HepG2 (cell line): ENCODE data around the gene RTCA. TPM values are rescaled to one million over a fixed set of nuclear protein-coding genes. Genes with fewer than 3 reads are reported as not detected.

Source experiments
- ARNT ChIP-seq: fragments of 450-650 bp; IDR thresholded peaks from 2 replicates; pipeline ENCODE4 v1.6.1; 2017
- DBP ChIP-seq: sonication (generic); formaldehyde crosslinking; IDR thresholded peaks from 2 replicates; pipeline ENCODE4 v1.4.0; 2020; ENCODE audit warnings: missing genetic modification reagents; ENCODE audit errors: not compliant biosample characterization
- HMG20B ChIP-seq: conservative IDR thresholded peaks from 2 replicates; pipeline ENCODE4 v1.6.1; 2016; ENCODE audit warnings: missing genetic modification reagents, missing compliant biosample characterization
- HOMEZ ChIP-seq: IDR thresholded peaks from 2 replicates; pipeline ENCODE4 v1.6.1; 2016; ENCODE audit warnings: low read depth
- NFIB ChIP-seq: sonication (generic); formaldehyde crosslinking; IDR thresholded peaks from 2 replicates; pipeline ENCODE4 v1.9.0; 2021; ENCODE audit warnings: missing genetic modification reagents, mild to moderate bottlenecking, borderline replicate concordance
- NR2F6 ChIP-seq, 2 experiments: IDR thresholded peaks; 2 replicates each; pipeline ENCODE4 v1.6.1; 2016; ENCODE audit warnings: antibody characterized with exemption in 1 of 2, mild to moderate bottlenecking in 1 of 2
- NR3C1 ChIP-seq: sonication (generic); formaldehyde crosslinking; IDR thresholded peaks from 2 replicates; pipeline ENCODE4 v1.4.0; 2020; ENCODE audit warnings: missing genetic modification reagents
- SMYD3 ChIP-seq: sonication (generic); formaldehyde crosslinking; IDR thresholded peaks from 2 replicates; pipeline ENCODE4 v1.8.1; 2023; ENCODE audit warnings: mild to moderate bottlenecking, missing genetic modification reagents
- STAT5B ChIP-seq: sonication (generic); formaldehyde crosslinking; IDR thresholded peaks from 2 replicates; pipeline ENCODE4 v1.4.0; 2020; ENCODE audit warnings: missing genetic modification reagents
- TARDBP ChIP-seq: sonication (generic); formaldehyde crosslinking; IDR thresholded peaks from 2 replicates; pipeline ENCODE4 v1.8.0; 2022; ENCODE audit warnings: mild to moderate bottlenecking, missing genetic modification reagents
- THAP9 ChIP-seq: sonication (generic); formaldehyde crosslinking; IDR thresholded peaks from 2 replicates; pipeline ENCODE4; 2020; ENCODE audit warnings: missing genetic modification reagents, mild to moderate bottlenecking, borderline replicate concordance
- ZNF12 ChIP-seq: sonication (generic); formaldehyde crosslinking; IDR thresholded peaks from 2 replicates; pipeline ENCODE4 v1.5.0; 2020; ENCODE audit warnings: missing genetic modification reagents
- ZNF354B ChIP-seq: sonication (generic); formaldehyde crosslinking; IDR thresholded peaks from 2 replicates; pipeline ENCODE4 v1.8.0; 2022; ENCODE audit warnings: mild to moderate bottlenecking, missing genetic modification reagents
- ZSCAN21 ChIP-seq: sonication (generic); formaldehyde crosslinking; IDR thresholded peaks from 2 replicates; pipeline ENCODE4 v1.8.0; 2022; ENCODE audit warnings: mild to moderate bottlenecking, missing genetic modification reagents, moderate library complexity, borderline replicate concordance
- polyA plus RNA-seq, 8 experiments: library from polyadenylated mRNA; depleted of rRNA in 3 of 8; stranded (reverse) in 7 of 8; unstranded in 1 of 8; fragments of >200 nt; fragmentation: Illumina TruSeq in 4 of 8; extraction: Trizol in 4 of 8; gene quantifications; 2 replicates each; pipeline versions ENCODE4 v1.2.1 to v1.2.3, GENCODE V29; 2011 to 2016; ENCODE audit warnings: low read depth in 4 of 8, missing spikeins in 1 of 8, mixed read lengths in 1 of 8; ENCODE audit not compliant: insufficient read depth in 1 of 8
- total RNA-seq, 5 experiments: library from RNA; depleted of rRNA; stranded (reverse); fragments of >200 nt; fragmentation: Illumina TruSeq; extraction: Trizol; gene quantifications; 2 replicates each; pipeline ENCODE4 v1.2.3, GENCODE V29; 2016; ENCODE audit warnings: low read depth in 1 of 5
- TF ChIP-seq, protein P1 (sequence below): sonication (generic); formaldehyde crosslinking; IDR thresholded peaks from 2 replicates; pipeline ENCODE4 v1.4.0; 2020; ENCODE audit warnings: missing genetic modification reagents
- TF ChIP-seq, protein P2 (sequence below): sonication (generic); formaldehyde crosslinking; IDR thresholded peaks from 2 replicates; pipeline ENCODE4 v1.8.1; 2023; ENCODE audit warnings: missing genetic modification reagents, inconsistent platforms, borderline replicate concordance
- TF ChIP-seq, protein P3 (sequence below): IDR thresholded peaks from 2 replicates; pipeline ENCODE4 v1.6.1; 2016; ENCODE audit warnings: low read depth, borderline replicate concordance

The RTCA gene
- total and polyA plus RNA-seq, 2 of the 13 experiments (the other 11 are each of a cell fraction or from before 2014, with no cell fraction given): 22.7 to 31.0 TPM

DNA sequence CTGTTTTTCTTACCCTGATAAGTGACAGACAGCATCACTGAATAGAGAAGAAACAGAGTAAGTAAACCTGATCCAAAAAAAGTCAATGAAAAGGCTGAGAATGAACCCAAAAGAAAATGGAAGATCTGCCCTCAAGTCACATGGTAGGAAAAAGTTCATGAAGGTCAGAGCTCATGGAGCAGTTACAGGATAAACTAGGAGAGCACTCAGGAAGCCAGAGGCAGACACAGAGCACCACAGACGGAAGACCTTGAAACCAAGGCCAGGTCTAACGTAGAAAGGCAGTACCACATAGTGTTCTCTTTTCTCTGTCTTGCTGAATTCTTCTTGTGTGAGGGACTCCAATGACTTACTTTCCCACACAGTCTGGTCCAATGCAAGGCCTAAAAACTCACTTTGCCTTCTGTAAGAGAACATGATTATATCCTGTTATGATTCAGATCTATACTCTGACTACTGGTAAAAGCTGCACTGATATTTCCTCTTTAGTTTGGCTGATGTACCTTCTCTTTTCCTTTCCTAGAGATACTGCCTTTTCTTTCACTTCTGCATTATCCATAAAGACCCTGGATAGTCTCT, 40.8 kb downstream of the RTCA start (continued):
- TF ChIP-seq, protein P1, sequence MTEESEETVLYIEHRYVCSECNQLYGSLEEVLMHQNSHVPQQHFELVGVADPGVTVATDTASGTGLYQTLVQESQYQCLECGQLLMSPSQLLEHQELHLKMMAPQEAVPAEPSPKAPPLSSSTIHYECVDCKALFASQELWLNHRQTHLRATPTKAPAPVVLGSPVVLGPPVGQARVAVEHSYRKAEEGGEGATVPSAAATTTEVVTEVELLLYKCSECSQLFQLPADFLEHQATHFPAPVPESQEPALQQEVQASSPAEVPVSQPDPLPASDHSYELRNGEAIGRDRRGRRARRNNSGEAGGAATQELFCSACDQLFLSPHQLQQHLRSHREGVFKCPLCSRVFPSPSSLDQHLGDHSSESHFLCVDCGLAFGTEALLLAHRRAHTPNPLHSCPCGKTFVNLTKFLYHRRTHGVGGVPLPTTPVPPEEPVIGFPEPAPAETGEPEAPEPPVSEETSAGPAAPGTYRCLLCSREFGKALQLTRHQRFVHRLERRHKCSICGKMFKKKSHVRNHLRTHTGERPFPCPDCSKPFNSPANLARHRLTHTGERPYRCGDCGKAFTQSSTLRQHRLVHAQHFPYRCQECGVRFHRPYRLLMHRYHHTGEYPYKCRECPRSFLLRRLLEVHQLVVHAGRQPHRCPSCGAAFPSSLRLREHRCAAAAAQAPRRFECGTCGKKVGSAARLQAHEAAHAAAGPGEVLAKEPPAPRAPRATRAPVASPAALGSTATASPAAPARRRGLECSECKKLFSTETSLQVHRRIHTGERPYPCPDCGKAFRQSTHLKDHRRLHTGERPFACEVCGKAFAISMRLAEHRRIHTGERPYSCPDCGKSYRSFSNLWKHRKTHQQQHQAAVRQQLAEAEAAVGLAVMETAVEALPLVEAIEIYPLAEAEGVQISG (CRISPR knock-in tag): no peak
- TF ChIP-seq TARDBP (CRISPR knock-in tag) (no peak), NFIB (no peak), STAT5B (CRISPR knock-in tag) (no peak), ZNF12 (CRISPR knock-in tag) (no peak), ZSCAN21 (CRISPR knock-in tag) (no peak), HMG20B (CRISPR knock-in tag) (no peak), THAP9 (CRISPR knock-in tag) (no peak), NR2F6 (IDR thresholded peaks at IDR 0.05) (0 out of 2 replicates have a peak, but pooled peaks have one; percentile 10), NR2F6 (CRISPR knock-in tag; IDR thresholded peaks at IDR 0.05) (peak; percentile 39; the same call in 1 of the 2 replicates), NR3C1 (no peak), HOMEZ (CRISPR knock-in tag) (peak; percentile 62; the same call in 1 of the 2 replicates), ARNT (no peak), ZNF354B (CRISPR knock-in tag) (no peak), SMYD3 (no peak), DBP (CRISPR knock-in tag) (no peak)
- TF ChIP-seq, protein P2, sequence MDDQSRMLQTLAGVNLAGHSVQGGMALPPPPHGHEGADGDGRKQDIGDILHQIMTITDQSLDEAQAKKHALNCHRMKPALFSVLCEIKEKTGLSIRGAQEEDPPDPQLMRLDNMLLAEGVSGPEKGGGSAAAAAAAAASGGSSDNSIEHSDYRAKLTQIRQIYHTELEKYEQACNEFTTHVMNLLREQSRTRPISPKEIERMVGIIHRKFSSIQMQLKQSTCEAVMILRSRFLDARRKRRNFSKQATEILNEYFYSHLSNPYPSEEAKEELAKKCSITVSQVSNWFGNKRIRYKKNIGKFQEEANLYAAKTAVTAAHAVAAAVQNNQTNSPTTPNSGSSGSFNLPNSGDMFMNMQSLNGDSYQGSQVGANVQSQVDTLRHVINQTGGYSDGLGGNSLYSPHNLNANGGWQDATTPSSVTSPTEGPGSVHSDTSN (CRISPR knock-in tag): no peak
- TF ChIP-seq, protein P3, sequence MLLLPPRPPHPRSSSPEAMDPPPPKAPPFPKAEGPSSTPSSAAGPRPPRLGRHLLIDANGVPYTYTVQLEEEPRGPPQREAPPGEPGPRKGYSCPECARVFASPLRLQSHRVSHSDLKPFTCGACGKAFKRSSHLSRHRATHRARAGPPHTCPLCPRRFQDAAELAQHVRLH (CRISPR knock-in tag): no peak
